Measurements from ENCODE around the gene SOHLH1. TPM values are rescaled to one million over a fixed set of nuclear protein-coding genes. Genes with fewer than 3 reads are reported as not detected.

The SOHLH1 gene
- total and polyA plus RNA-seq, 10 donors, result 0.07 to 0.10 TPM; not detected in 8

DNA sequence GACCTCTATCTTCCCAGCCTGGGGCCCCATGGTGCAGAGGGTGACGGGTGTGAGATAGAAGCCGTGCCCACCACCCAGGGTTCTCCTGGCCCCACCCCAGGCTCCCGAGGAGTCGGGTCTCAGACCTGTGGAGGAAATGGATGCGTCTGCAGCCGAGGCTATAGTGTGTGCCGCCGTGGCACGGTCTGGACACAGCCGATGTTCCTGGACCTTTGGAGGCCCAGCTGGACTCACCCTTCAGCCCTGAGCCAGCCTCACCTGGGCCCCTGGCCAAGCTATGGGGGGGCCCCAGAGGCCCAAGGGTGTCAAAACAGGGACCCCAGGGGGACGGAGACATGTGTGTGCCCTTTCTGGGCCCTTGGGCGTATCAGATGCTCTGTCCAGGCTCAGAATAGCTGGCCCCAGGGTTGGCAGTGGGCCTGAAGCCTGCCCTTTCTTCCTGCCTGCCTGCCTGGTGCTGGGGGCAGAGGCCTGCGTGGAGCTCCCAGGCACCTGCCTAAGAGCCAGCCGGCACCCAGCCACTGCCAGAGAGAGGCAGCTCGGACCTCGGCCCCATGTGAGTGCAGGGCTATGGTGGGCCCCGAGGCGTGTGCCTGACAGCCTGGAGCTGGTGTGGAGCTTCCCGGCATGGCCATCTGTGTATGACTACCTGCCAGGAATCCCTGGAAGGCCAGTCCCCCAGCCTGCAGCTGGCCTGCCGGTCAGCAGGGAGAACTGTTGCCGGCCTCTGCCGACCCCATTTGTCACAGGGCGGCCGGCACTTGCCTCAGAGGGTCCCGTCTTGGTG is 44.5 kb upstream of the SOHLH1 start:
- H3K9me3 ChIP-seq, result no peaks in the 10 kb centered on the region
- no peaks in the 10 kb centered on the region for H3K36me3 ChIP-seq
- no peak overlapping the region for H3K4me3 ChIP-seq
- no peak for DNase-seq
- intact Hi-C loops (cut with DNase I; ENCODE audit: low total_unique reads), result no loop called here
- 79 to 90% (median 84%) methylated on average over 12 to 25 of the region's 25 CpGs for WGBS, 5 donors
- H3K27ac ChIP-seq, result no peak overlapping the region
- TF ChIP-seq POLR2AphosphoS5 (IDR thresholded peaks at IDR 0.05), result no peak
- TF ChIP-seq, protein P1, sequence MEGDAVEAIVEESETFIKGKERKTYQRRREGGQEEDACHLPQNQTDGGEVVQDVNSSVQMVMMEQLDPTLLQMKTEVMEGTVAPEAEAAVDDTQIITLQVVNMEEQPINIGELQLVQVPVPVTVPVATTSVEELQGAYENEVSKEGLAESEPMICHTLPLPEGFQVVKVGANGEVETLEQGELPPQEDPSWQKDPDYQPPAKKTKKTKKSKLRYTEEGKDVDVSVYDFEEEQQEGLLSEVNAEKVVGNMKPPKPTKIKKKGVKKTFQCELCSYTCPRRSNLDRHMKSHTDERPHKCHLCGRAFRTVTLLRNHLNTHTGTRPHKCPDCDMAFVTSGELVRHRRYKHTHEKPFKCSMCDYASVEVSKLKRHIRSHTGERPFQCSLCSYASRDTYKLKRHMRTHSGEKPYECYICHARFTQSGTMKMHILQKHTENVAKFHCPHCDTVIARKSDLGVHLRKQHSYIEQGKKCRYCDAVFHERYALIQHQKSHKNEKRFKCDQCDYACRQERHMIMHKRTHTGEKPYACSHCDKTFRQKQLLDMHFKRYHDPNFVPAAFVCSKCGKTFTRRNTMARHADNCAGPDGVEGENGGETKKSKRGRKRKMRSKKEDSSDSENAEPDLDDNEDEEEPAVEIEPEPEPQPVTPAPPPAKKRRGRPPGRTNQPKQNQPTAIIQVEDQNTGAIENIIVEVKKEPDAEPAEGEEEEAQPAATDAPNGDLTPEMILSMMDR (IDR thresholded peaks at IDR 0.05 in 8 of 11, conservative IDR thresholded peaks at IDR 0.05 in 3 of 11), result no peak
- H3K27me3 ChIP-seq (replicated peaks in 1 of 7), result peaks cover 0 to 54% (median 0%) of the 10 kb centered on the region in 7 donors
- peaks cover 0 to 7% (median 0%) of the 10 kb centered on the region in 6 donors for H3K4me1 ChIP-seq

DNA sequence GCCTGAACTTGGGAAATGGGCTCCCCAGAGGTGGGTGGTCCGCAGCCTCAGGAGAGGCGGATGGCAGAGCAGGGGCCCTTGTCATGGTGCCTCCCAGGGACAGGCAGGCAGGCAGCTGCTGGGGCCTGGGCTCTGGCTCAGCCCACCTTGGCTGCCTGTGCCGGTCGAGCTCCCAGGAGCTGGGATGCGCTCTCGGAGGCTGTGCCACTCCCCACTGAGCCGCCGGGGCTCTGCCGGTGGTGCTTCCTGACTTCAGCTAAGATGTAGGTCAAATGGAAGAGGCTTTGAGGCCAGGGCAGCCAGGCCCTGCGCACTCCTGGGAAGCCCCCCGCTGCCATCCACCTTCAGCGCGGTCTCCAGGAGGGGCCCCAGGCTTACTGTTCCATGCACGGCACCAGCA is 43.7 kb upstream of the SOHLH1 start:
- TF ChIP-seq POLR2AphosphoS5 (IDR thresholded peaks at IDR 0.05) (no peak), POLR2A (IDR thresholded peaks at IDR 0.05) (no peak)
- TF ChIP-seq, protein P1 (IDR thresholded peaks at IDR 0.05 in 8 of 11, conservative IDR thresholded peaks at IDR 0.05 in 3 of 11), result no peak
- DNase-seq, result no peak
- WGBS, 5 donors, result 79 to 88% (median 83%) methylated on average over 6 to 14 of the region's 14 CpGs
- Histone ChIP-seq H3K9me3 (no peaks in the 10 kb centered on the region), H3K36me3 (no peaks in the 10 kb centered on the region), H3K27ac (no peak overlapping the region), H3K4me3 (no peak overlapping the region), H3K4me1 (peaks cover 0 to 7% (median 0%) of the 10 kb centered on the region in 6 donors), H3K27me3 (replicated peaks in 1 of 7) (peaks cover 0 to 58% (median 5%) of the 10 kb centered on the region in 7 donors)
- intact Hi-C loops (cut with DNase I; ENCODE audit: low total_unique reads), result no loop called here

DNA sequence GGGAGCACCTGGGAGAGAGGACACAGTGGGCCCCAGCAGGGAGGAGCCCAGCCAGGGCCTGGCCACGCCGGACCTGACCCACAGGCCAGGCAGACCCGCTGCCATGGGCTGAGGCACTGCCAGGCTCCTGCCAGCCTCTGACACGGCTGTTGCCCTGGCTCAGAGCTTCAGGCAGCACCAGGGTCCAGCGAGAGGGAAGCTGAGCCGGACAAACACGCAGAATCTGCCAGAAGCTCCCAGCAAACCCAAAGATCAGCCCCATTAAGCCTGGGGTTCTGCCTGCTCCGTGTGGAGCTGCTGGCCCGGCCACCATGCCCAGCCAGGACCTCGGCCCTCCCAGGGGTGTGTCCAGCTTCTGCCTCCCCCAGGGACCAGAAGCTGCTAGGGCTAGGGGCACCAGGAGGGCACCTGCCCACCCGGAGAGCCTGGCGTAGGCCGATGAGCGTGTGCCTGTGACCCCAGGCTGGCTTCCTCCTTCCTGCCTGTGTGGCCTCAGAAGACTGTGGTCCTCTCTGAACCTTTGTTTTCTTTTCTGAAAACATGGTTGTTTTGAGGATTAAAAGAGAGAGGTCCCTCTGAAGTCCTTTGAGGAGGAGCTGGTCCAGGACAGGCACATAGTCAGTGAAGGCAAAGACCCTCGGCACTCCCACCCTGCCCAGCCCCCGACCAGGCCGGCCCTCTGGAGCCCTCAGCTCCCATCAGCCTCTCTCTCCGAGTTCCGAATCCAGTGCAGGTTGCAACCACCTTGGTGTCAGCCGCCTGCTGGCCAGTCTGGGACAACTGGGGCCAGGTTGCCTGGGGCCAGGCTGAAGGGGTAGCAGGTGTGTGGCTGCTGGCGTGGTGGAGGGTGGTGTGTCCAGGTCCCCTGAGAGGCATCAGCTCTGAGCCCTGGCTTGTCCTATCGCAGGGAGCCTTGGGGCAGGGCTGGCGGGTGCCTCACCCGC is 42.3 kb upstream of the SOHLH1 start:
- Histone ChIP-seq H3K4me3 (no peak overlapping the region), H3K4me1 (peaks cover 0 to 6% (median 0%) of the 10 kb centered on the region in 6 donors), H3K9me3 (no peaks in the 10 kb centered on the region), H3K36me3 (no peaks in the 10 kb centered on the region), H3K27me3 (replicated peaks in 1 of 7) (peaks cover 0 to 63% (median 20%) of the 10 kb centered on the region in 7 donors), H3K27ac (no peak overlapping the region)
- WGBS, 5 donors, result 73 to 82% (median 74%) methylated on average over 9 to 24 of the region's 24 CpGs
- TF ChIP-seq POLR2AphosphoS5 (IDR thresholded peaks at IDR 0.05), result no peak
- TF ChIP-seq POLR2A (IDR thresholded peaks at IDR 0.05), result no peak
- TF ChIP-seq, protein P1 (IDR thresholded peaks at IDR 0.05 in 8 of 11, conservative IDR thresholded peaks at IDR 0.05 in 3 of 11), result no peak
- intact Hi-C loops (cut with DNase I; ENCODE audit: low total_unique reads), result no loop called here
- DNase-seq, result no peak

All from spleen (tissue), 11 donors.